DOHH2 (cell line): Measurements from ENCODE around the gene KRTAP3-2.

Experiments used
- H3F3A ChIP-seq: fragments of 200-600 bp; sonication (generic), shearing (Covaris generic); 2 replicates; pipeline ENCODE4 v1.6.0; 2016; ENCODE audit warnings: antibody characterized with exemption, mild to moderate bottlenecking; ENCODE audit not compliant: control insufficient read depth, insufficient read depth
- H3K27ac ChIP-seq: fragments of 200-600 bp; sonication (generic); 2 replicates; pipeline ENCODE4 v1.5.1; 2014; ENCODE audit warnings: low read depth, mild to moderate bottlenecking, low read length, moderate library complexity
- H3K27me3 ChIP-seq: fragments of 200-600 bp; sonication (generic); 2 replicates; pipeline ENCODE4 v1.6.1; 2014; ENCODE audit warnings: mild to moderate bottlenecking, low read length, mixed read lengths; ENCODE audit not compliant: control insufficient read depth
- H3K36me3 ChIP-seq: fragments of 200-600 bp; sonication (generic); 2 replicates; pipeline ENCODE4 v1.6.1; 2014; ENCODE audit warnings: mild to moderate bottlenecking, low read length, moderate library complexity, mixed read lengths; ENCODE audit not compliant: control insufficient read depth
- H3K4me1 ChIP-seq: fragments of 200-600 bp; sonication (generic); 2 replicates; pipeline ENCODE4 v1.6.1; 2014; ENCODE audit warnings: mild to moderate bottlenecking, low read length, mixed read lengths; ENCODE audit not compliant: control insufficient read depth
- H3K4me2 ChIP-seq: fragments of 200-600 bp; sonication (generic); 2 replicates; pipeline ENCODE4 v1.6.0; 2014; ENCODE audit warnings: mild to moderate bottlenecking, low read length, moderate library complexity
- H3K4me3 ChIP-seq: fragments of 200-600 bp; sonication (generic); 2 replicates; pipeline ENCODE4 v1.5.1; 2014; ENCODE audit warnings: mild to moderate bottlenecking, low read length, mixed read lengths
- H3K79me2 ChIP-seq: fragments of 200-600 bp; sonication (generic); 2 replicates; pipeline ENCODE4 v1.6.1; 2014; ENCODE audit warnings: mild to moderate bottlenecking, low read length, mixed read lengths; ENCODE audit not compliant: control insufficient read depth
- H3K9me2 ChIP-seq: fragments of 200-600 bp; sonication (generic); replicated peaks from 2 replicates; pipeline ENCODE4 v1.6.1; 2014; ENCODE audit warnings: mild to moderate bottlenecking, low read length, mixed read lengths; ENCODE audit not compliant: control insufficient read depth
- H3K9me3 ChIP-seq: fragments of 200-600 bp; sonication (generic); 2 replicates; pipeline ENCODE4 v1.6.1; 2014; ENCODE audit warnings: antibody characterized with exemption, low read length, mixed read lengths; ENCODE audit not compliant: control insufficient read depth, insufficient read depth
- H4K20me1 ChIP-seq: fragments of 200-600 bp; sonication (generic); 2 replicates; pipeline ENCODE4 v1.6.0; 2014; ENCODE audit warnings: low read depth, mild to moderate bottlenecking, antibody characterized with exemption, low read length, moderate library complexity; ENCODE audit not compliant: control insufficient read depth, insufficient read depth
- CTCF ChIP-seq: fragments of 200-600 bp; sonication (generic); IDR thresholded peaks from one replicate; pipeline ENCODE4 v1.5.1; 2014; ENCODE audit warnings: antibody characterized with exemption, mild to moderate bottlenecking, low read depth, low read length; ENCODE audit not compliant: poor library complexity, severe bottlenecking
- EZH2phosphoT487 ChIP-seq: fragments of 200-600 bp; sonication (generic); IDR thresholded peaks from 2 replicates; pipeline ENCODE4 v1.6.1; 2017; ENCODE audit warnings: borderline replicate concordance, mild to moderate bottlenecking, antibody characterized with exemption, low read length, moderate library complexity, mixed read lengths

The KRTAP3-2 gene

GRCh38 chr17:41020336-41020735 lies 20.6 kb upstream of the KRTAP3-2 start:
- no peak overlapping the region for H3K4me2 ChIP-seq
- no peaks in the 10 kb centered on the region for H3K36me3 ChIP-seq
- no peaks in the 10 kb centered on the region for H3K9me3 ChIP-seq
- no peaks in the 10 kb centered on the region for H3F3A ChIP-seq
- H3K79me2 ChIP-seq: no peaks in the 10 kb centered on the region
- no peaks in the 10 kb centered on the region for H3K4me1 ChIP-seq
- H3K27me3 ChIP-seq: no peaks in the 10 kb centered on the region
- H3K9me2 ChIP-seq: no peaks in the 10 kb centered on the region
- no peak overlapping the region for H3K27ac ChIP-seq
- no peak for TF ChIP-seq CTCF
- TF ChIP-seq EZH2phosphoT487: no peak
- no peak overlapping the region for H3K4me3 ChIP-seq
- H4K20me1 ChIP-seq: no peaks in the 10 kb centered on the region

DNA sequence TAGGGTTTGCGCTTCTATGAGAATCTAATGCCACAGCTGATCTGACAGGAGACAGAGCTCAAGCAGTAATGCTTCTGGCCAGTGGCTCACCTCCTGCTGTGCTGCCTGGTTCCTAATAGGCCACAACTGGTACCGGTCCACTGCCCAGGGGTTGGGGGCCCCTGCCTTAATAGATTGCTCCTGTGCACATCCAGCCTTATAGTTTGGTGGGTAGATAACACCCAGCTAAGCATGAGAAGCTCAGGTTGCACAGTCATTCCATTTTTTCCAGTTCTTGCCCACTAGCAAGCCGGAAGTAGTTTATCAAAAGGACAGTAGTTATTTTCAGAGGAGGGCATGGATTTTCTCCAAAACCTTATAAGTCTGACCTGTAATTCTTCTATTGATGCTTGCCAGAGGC lies 19.7 kb upstream of the KRTAP3-2 start:
- no peaks in the 10 kb centered on the region for H4K20me1 ChIP-seq
- no peaks in the 10 kb centered on the region for H3K9me3 ChIP-seq
- H3F3A ChIP-seq: no peaks in the 10 kb centered on the region
- H3K4me3 ChIP-seq: no peak overlapping the region
- no peaks in the 10 kb centered on the region for H3K4me1 ChIP-seq
- H3K27me3 ChIP-seq: no peaks in the 10 kb centered on the region
- no peak for TF ChIP-seq CTCF
- TF ChIP-seq EZH2phosphoT487: no peak
- no peaks in the 10 kb centered on the region for H3K9me2 ChIP-seq
- H3K4me2 ChIP-seq: no peak overlapping the region
- no peak overlapping the region for H3K27ac ChIP-seq
- H3K79me2 ChIP-seq: no peaks in the 10 kb centered on the region
- no peaks in the 10 kb centered on the region for H3K36me3 ChIP-seq

DNA sequence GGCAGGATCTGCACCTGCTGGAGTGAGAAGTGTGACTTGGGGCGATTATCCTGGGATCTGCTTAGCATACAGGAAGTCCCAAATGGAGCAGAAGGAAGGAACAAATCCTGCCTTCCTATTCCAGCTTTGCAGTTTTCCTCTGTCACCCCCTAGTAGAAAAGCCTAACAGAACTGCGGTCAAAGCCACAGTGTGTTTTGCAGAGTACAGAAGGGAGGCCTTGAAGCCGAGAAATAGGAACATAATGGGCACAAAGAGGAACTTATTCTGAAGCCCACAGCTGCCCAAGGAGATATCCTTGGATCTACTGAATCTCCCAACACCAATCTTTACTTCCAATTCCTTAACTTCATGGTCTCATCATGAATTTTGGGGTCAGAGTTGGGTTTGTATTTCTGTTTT lies 18.8 kb upstream of the KRTAP3-2 start:
- no peaks in the 10 kb centered on the region for H3F3A ChIP-seq
- H3K36me3 ChIP-seq: no peaks in the 10 kb centered on the region
- no peaks in the 10 kb centered on the region for H4K20me1 ChIP-seq
- no peaks in the 10 kb centered on the region for H3K79me2 ChIP-seq
- no peaks in the 10 kb centered on the region for H3K9me3 ChIP-seq
- H3K27ac ChIP-seq: no peak overlapping the region
- no peak overlapping the region for H3K4me3 ChIP-seq
- TF ChIP-seq CTCF (no peak), EZH2phosphoT487 (no peak)
- H3K4me2 ChIP-seq: no peak overlapping the region
- H3K9me2 ChIP-seq: no peaks in the 10 kb centered on the region
- no peaks in the 10 kb centered on the region for H3K4me1 ChIP-seq
- no peaks in the 10 kb centered on the region for H3K27me3 ChIP-seq
